Lower leg skin (tissue), 3 donors: Measurements from ENCODE around the gene MACO1.

ENCODE experiments used
- CTCF ChIP-seq, 3 donors: fragments of 450-650 bp; IDR thresholded peaks; one replicate each; pipeline ENCODE4 v1.5.1; 2016; ENCODE audit warnings: antibody characterized with exemption in 3 of 3, mild to moderate bottlenecking in 3 of 3, moderate library complexity in 2 of 3
- POLR2A ChIP-seq, 2 donors: fragments of 450-650 bp; IDR thresholded peaks; one replicate each; pipeline ENCODE4 v1.6.1; 2016 to 2017; ENCODE audit warnings: antibody characterized with exemption in 2 of 2, mild to moderate bottlenecking in 1 of 2, moderate library complexity in 1 of 2

GRCh38 chr1:25439287-25439686 lies 8.6 kb downstream of the MACO1 start:
- no peak for TF ChIP-seq CTCF (IDR thresholded peaks at IDR 0.05)
- TF ChIP-seq POLR2A (IDR thresholded peaks at IDR 0.05): no peak
